Smooth muscle cell of the coronary artery (primary cell): ENCODE measurements around the gene RIMS1. TPM values are rescaled to one million over a fixed set of nuclear protein-coding genes. Genes with fewer than 3 reads are reported as not detected.

Source experiments
- total RNA-seq: library from RNA; depleted of rRNA; stranded (reverse); fragments of >200 nt; gene quantifications from 2 replicates; pipeline ENCODE4 v1.2.3, GENCODE V29; 2014; ENCODE audit warnings: low replicate concordance

RIMS1 gene
- 3.2 and 3.5 TPM in 2 replicates for total RNA-seq

GRCh38 chr6:71886184-71887005 is at the start of gene RIMS1:
RIMS1 (plus strand) TSS chr6:71886550; CDS start chr6:71887024, 474 bp downstream.

